ENCODE results near the gene DUS2. TPM values are rescaled to one million over a fixed set of nuclear protein-coding genes. Genes with fewer than 3 reads are reported as not detected.

The DUS2 gene
- total RNA-seq, 6 donors from 2014 or later, result 12.7 to 28.3 (median 16.8) TPM

- H3K27me3 ChIP-seq, result no peaks in the 10 kb centered on the region
- H3K36me3 ChIP-seq, result no peaks in the 10 kb centered on the region
- H3K4me3 ChIP-seq, result no peak overlapping the region
- H3K4me1 ChIP-seq, result no peaks in the 10 kb centered on the region
- ATAC-seq (ENCODE audit: low FRiP score in 2 of 2) (no peak), DNase-seq (no peak)
- H3K9me3 ChIP-seq, result no peaks in the 10 kb centered on the region
- no peak for TF ChIP-seq EP300 (IDR thresholded peaks at IDR 0.05)
- no peak for TF ChIP-seq POLR2AphosphoS5 (IDR thresholded peaks at IDR 0.05)
- TF ChIP-seq POLR2A (IDR thresholded peaks at IDR 0.05), result no peak
- no peak for TF ChIP-seq CTCF (IDR thresholded peaks at IDR 0.05)
- WGBS, 2 donors, result 83 to 88% methylated on average over 7 to 9 of the region's 9 CpGs
- no peak overlapping the region for H3K27ac ChIP-seq
Measured at GRCh38 chr16:67977469-67978227, 45.4 kb upstream of the DUS2 start.

- Histone ChIP-seq H3K36me3 (no peaks in the 10 kb centered on the region), H3K27ac (no peak within 1 kb of the TSS), H3K9me3 (no peaks in the 10 kb centered on the region), H3K4me3 (no peak within 1 kb of the TSS), H3K4me1 (peaks cover 16 to 21% (median 18%) of the 10 kb centered on the region in 4 donors), H3K27me3 (no peaks in the 10 kb centered on the region)
- peak in 1 of 2 donors; percentile 82 for DNase-seq
- WGBS, 2 donors, result 74 to 75% methylated on average over 37 to 61 of the region's 62 CpGs
- peak in 1 of 2 donors; percentile 21 for ATAC-seq (ENCODE audit: low FRiP score in 2 of 2)
- TF ChIP-seq CTCF (IDR thresholded peaks at IDR 0.05), result peak in 1 of 6 experiments; percentile 46
- no peak for TF ChIP-seq POLR2A (IDR thresholded peaks at IDR 0.05)
Measured at GRCh38 chr16:67979955-67980678, 43.0 kb upstream of the DUS2 start, which contains the start of gene DPEP3. Gene DPEP3 (minus strand): TSS chr16:67980499. CDS start chr16:67980380, 119 bp downstream.

GRCh38 chr16:67982011-67982696, 40.9 kb upstream of the DUS2 start:
- Histone ChIP-seq H3K9me3 (no peaks in the 10 kb centered on the region), H3K27me3 (no peaks in the 10 kb centered on the region), H3K4me3 (no peak overlapping the region), H3K4me1 (peaks cover 26 to 33% (median 28%) of the 10 kb centered on the region in 4 donors), H3K27ac (no peak overlapping the region), H3K36me3 (no peaks in the 10 kb centered on the region)
- TF ChIP-seq POLR2AphosphoS5 (IDR thresholded peaks at IDR 0.05) (no peak), POLR2A (IDR thresholded peaks at IDR 0.05) (no peak), CTCF (IDR thresholded peaks at IDR 0.05) (no peak), EP300 (IDR thresholded peaks at IDR 0.05) (no peak)
- peak in 1 of 2 donors; percentile 79 for DNase-seq
- 97 to 98% methylated on average over 29 to 38 of the region's 49 CpGs for WGBS, 2 donors
- no peak for ATAC-seq (ENCODE audit: low FRiP score in 2 of 2)

- Histone ChIP-seq H3K27me3 (no peaks in the 10 kb centered on the region), H3K36me3 (no peaks in the 10 kb centered on the region), H3K4me1 (peaks cover 26 to 40% (median 29%) of the 10 kb centered on the region in 4 donors), H3K4me3 (no peak overlapping the region), H3K27ac (peak overlapping the region in 3 of 4 donors; percentile 48 to 77 (median 61)), H3K9me3 (no peaks in the 10 kb centered on the region)
- ATAC-seq (ENCODE audit: low FRiP score in 2 of 2) (no peak), DNase-seq (no peak)
- TF ChIP-seq POLR2AphosphoS5 (IDR thresholded peaks at IDR 0.05) (no peak), POLR2A (IDR thresholded peaks at IDR 0.05) (no peak), EP300 (IDR thresholded peaks at IDR 0.05) (no peak), CTCF (IDR thresholded peaks at IDR 0.05) (no peak)
- WGBS, 2 donors, result 83 to 91% methylated on average over 5 of the region's 5 CpGs
Measured at GRCh38 chr16:67986949-67987348, 36.1 kb upstream of the DUS2 start.

Data from upper lobe of left lung (tissue), 6 donors.